Mucosa of descending colon (tissue), 3 donors: Measurements from ENCODE around the gene OMD. TPM values are rescaled to one million over a fixed set of nuclear protein-coding genes. Genes with fewer than 3 reads are reported as not detected.

Experiments
- ATAC-seq: fragments of 200-7000 bp; cut with Tn5 transposase; one replicate; pipeline ENCODE4 v1.9.1; 2020; ENCODE audit warnings: mild to moderate bottlenecking, moderate library complexity
- DNase-seq, 3 donors: peaks; one replicate each; pipeline ENCODE4 v3.0.0-alpha.2; 2020
- H3K36me3 ChIP-seq: fragments of 200-600 bp; one replicate; pipeline ENCODE4 v1.8.0; 2021; ENCODE audit warnings: low read depth, mild to moderate bottlenecking
- H3K4me1 ChIP-seq: fragments of 200-600 bp; one replicate; pipeline ENCODE4 v1.8.0; 2021; ENCODE audit warnings: low read depth, mild to moderate bottlenecking
- H3K4me3 ChIP-seq: fragments of 200-600 bp; one replicate; pipeline ENCODE4 v1.8.0; 2021; ENCODE audit warnings: mild to moderate bottlenecking
- H3K9me3 ChIP-seq: fragments of 200-600 bp; one replicate; pipeline ENCODE4 v1.8.0; 2021; ENCODE audit warnings: mild to moderate bottlenecking
- CTCF ChIP-seq: fragments of 200-600 bp; IDR thresholded peaks from one replicate; pipeline ENCODE4 v1.8.0; 2022; ENCODE audit warnings: antibody characterized with exemption, mild to moderate bottlenecking
- intact Hi-C, 2 donors: fragments of 100-400 bp; cut with DNase I in 1 of 2; cut with micrococcal nuclease in 1 of 2; formaldehyde crosslinking; loops; one replicate each; pipeline versions ENCODE4 v1.11.0 to v1.11.1; 2022; cut with DNase I, micrococcal nuclease
- total RNA-seq, 3 donors: library from RNA; stranded (reverse); fragmentation: NEBNext Ultra II Directional in 2 of 3; extraction: Animal tissue kit (Norgen Biotek cat#: 25700) in 2 of 3; gene quantifications; one replicate each; pipeline versions ENCODE4 v1.2.1 to v1.2.4, GENCODE V29; 2021 to 2023
- donor health status: DM: no; HTN: no; CAD: no; lungs with moderate emphysema.
- donor health status: DM: no; HTN: no; CAD: no.
- donor health status: DM: no; HTN: yes; CAD: no.

The OMD gene
- total RNA-seq, 3 donors from 2014 or later = 0.87 to 5.1 (median 1.8) TPM

- TF ChIP-seq CTCF = no peak
- H3K4me3 ChIP-seq = no peak overlapping the region
- no peak for ATAC-seq
- no peaks in the 10 kb centered on the region for H3K4me1 ChIP-seq
- H3K9me3 ChIP-seq = no peaks in the 10 kb centered on the region
- H3K36me3 ChIP-seq = no peaks in the 10 kb centered on the region
- DNase-seq = no peak
- intact Hi-C loops = no loop called here
These were observed 31.6 kb downstream of the OMD start for GRCh38 chr9:92392690-92393089.

GRCh38 chr9:92385953-92386352 lies 38.3 kb downstream of the OMD start:
- intact Hi-C loops = no loop called here
- no peak overlapping the region for H3K4me3 ChIP-seq
- H3K36me3 ChIP-seq = no peaks in the 10 kb centered on the region
- TF ChIP-seq CTCF = no peak
- ATAC-seq (no peak), DNase-seq (no peak)
- no peaks in the 10 kb centered on the region for H3K9me3 ChIP-seq
- H3K4me1 ChIP-seq = no peaks in the 10 kb centered on the region

- DNase-seq (no peak), ATAC-seq (no peak)
- Histone ChIP-seq H3K4me1 (no peaks in the 10 kb centered on the region), H3K9me3 (no peaks in the 10 kb centered on the region), H3K36me3 (no peaks in the 10 kb centered on the region), H3K4me3 (no peak overlapping the region)
- intact Hi-C loops = no loop called here
- no peak for TF ChIP-seq CTCF
These were observed 38.8 kb downstream of the OMD start for GRCh38 chr9:92385477-92385876.

GRCh38 chr9:92385001-92385400 lies 39.3 kb downstream of the OMD start:
- ATAC-seq (no peak), DNase-seq (no peak)
- no peaks in the 10 kb centered on the region for H3K36me3 ChIP-seq
- no peak for TF ChIP-seq CTCF
- no peaks in the 10 kb centered on the region for H3K4me1 ChIP-seq
- H3K4me3 ChIP-seq = no peak overlapping the region
- no peaks in the 10 kb centered on the region for H3K9me3 ChIP-seq
- intact Hi-C loops = no loop called here

GRCh38 chr9:92384375-92384774 lies 39.9 kb downstream of the OMD start:
- H3K4me3 ChIP-seq = no peak overlapping the region
- DNase-seq (no peak), ATAC-seq (no peak)
- H3K36me3 ChIP-seq = no peaks in the 10 kb centered on the region
- no peaks in the 10 kb centered on the region for H3K4me1 ChIP-seq
- intact Hi-C loops = no loop called here
- no peaks in the 10 kb centered on the region for H3K9me3 ChIP-seq
- no peak for TF ChIP-seq CTCF

GRCh38 chr9:92381775-92382174 lies 42.5 kb downstream of the OMD start:
- TF ChIP-seq CTCF = no peak
- Histone ChIP-seq H3K36me3 (no peaks in the 10 kb centered on the region), H3K9me3 (no peaks in the 10 kb centered on the region), H3K4me1 (no peaks in the 10 kb centered on the region), H3K4me3 (no peak overlapping the region)
- DNase-seq = no peak
- intact Hi-C loops = no loop called here
- ATAC-seq = no peak
